NCI-H526 (cell line): Measurements from ENCODE around the gene ATP6V0C.

Experiments used
- DNase-seq, 2 experiments: peaks; one replicate each; lab custom pipeline; 2025; lab: John Stamatoyannopoulos, UW

ATP6V0C gene

DNA sequence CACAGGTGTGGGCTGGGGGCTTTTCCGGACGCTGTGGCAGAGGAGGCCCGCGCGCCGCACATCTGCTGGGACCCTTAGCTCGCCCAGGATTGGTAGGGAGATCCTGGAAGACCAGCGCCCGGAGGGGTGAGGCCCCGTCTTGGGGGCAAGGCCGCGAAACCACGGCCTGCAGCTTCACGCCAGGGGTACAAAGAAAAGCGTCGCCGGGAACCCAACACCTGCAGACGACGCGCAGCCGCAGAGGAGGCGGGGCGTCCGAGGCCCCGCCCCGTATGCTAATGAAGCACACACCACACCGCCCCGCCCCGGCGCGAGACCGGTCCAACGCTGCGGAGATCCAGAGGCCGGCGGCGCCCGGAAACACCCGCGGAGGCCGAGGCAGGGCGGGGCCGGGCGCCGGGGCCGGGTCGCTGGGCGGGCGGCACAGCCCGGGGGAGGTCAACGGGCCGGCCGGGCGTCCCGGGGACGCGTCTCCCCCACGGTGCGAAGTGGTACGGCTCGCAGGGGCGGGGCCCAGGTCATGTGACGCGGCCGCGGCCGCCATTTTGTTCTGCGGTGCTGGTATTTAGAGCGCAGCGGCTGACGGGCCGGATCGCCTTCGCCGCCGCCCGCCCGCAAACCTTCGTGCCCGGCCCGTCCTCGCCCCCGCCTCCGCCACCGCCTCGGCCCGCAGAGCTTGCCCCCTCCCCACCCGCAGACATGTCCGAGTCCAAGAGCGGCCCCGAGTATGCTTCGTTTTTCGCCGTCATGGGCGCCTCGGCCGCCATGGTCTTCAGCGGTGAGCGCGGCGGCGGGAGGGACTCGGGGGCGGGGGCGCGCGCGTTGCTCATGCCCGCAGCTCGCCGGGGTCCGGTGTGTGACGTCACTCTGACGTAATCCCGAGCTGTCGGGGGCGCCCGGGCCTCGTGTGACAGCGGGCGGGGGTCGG is at the start of gene ATP6V0C:
Gene ATP6V0C, plus strand, starts transcription at position 548 of the 928 bp plus-strand sequence. Its CDS starts 152 bp downstream, at position 700.
- DNase-seq = peak; percentile 58 to 96

- no peak for DNase-seq
Observed at GRCh38 chr16:2464333-2464732, 49.4 kb upstream of the ATP6V0C start.

DNA sequence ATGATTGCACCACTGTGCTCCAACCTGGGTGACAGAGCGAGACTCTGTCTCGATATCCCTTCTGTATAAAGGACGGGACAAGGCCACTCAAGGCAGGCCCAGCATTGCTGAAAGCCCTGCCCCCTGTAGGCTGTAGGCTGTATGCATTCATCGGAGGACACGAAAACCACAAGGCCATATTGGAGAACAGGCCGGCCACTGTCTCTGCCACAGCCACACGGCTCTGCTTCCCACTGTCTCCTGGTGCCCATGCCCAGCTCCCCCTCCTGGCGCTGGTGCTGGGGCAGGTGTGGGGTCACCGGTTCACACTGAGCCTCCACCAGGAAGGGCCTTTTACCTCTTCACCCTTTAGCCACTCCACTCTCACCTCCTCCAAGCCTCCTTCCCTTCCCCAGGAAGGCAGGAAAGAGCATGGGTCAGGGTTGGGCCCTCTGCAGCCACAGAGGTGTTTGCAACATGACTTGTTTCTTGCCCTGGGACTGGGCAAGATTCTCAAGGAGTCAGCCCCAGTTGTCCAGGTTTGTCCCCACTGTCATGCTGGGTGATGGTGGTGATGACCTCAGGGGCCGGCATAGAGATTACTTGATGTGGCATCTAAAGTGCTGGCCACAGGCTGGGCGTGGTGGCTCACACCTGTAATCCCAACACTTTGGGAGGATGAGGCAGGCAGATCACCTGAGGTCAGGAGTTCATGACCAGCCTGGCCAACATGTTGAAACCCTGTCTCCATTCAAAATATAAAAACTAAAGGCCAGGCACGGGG is 47.9 kb upstream of the ATP6V0C start:
- DNase-seq = peak in 1 of 2 experiments; percentile 40

- DNase-seq = no peak
Observed at GRCh38 chr16:2466667-2467527, 46.9 kb upstream of the ATP6V0C start.

DNA sequence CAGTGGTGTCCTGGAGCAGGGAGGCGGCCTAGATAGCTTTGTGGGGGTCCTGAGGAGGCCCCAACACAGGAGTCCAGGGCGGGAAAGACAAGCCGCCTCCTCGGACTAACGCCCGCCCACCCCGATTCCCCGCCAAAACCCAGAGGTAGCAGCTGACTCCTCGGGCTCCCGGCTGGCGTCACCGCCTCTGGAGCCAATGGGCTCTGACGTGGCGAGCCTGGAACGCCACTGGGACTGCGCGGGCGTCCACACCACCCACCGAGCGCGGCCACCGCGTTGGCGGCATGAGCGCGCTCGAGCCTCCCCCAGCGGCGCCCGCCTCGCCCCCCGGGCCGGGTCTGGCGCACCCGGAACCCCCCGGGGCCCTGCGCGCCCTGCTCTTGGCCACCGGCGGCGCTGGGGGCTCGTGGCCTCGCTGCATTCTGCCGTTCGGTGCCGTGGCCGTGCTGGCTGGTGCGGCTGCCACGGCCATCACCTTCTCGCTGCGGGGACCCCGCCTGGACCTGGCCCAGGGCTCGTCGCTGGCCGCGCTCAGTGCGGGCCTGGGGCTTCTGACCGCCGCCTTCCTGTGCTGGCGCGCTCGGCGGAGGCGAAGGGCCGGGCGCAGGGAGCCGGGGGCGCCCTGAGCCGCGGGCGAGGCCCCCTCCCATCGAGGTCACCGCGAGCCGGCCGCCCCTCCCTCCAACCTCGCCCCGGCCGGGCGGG is 46.1 kb upstream of the ATP6V0C start:
- DNase-seq = peak; percentile 52 to 83

DNA sequence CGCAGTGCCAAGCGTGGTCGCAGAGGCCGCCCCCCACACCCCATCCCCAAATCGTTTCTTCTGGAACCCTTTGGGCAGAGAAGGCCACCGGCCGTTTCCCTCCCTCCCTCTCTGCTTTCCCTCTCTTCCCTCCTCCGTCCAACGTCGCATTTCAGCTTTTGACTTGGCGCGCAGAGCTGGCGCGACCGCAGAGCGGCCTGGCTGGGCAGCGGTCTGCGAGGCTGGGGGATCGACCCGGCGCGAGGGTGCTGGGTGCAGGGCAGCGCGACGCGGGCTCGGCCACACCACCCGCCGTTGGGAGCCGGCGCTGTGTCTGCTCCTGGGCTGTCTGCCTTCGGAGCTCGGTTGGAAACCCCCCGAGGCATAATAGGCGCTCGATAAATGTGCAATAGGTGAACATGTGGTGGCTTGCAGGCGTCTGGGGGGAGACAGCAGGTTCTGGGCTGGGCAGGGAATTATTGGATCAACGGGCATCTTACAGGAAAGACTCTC is 45.5 kb upstream of the ATP6V0C start:
- peak; percentile 89 to 93 for DNase-seq

- peak; percentile 94 to 98 for DNase-seq
Observed at GRCh38 chr16:2468725-2469398, 44.9 kb upstream of the ATP6V0C start.

GRCh38 chr16:2469399-2470233 is 44.1 kb upstream of the ATP6V0C start:
- DNase-seq = peak in 1 of 2 experiments; percentile 45

GRCh38 chr16:2470234-2470601 is 43.5 kb upstream of the ATP6V0C start:
- no peak for DNase-seq

DNA sequence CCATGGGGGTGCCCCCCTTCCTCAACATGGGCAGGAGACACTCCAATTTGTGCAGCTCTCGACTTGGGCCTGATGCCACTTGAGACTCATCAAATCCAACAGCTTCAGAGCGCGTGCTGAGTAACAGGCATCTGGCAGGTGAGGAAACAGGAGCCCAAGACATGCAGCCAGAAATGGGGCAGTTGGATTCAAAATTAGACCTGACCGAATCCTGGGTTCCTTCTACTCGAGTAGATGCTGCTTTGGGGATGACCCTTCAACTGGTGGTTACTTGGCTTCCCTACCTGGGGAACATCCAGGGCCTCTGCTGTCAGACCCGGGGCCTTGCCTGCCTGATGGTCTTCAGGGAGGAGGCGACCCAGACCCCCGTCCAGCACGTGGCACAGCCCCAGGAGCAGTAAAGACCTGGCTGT is 43.1 kb upstream of the ATP6V0C start:
- no peak for DNase-seq

- peak; percentile 49 to 91 for DNase-seq
Observed at GRCh38 chr16:2471016-2471652, 42.6 kb upstream of the ATP6V0C start, which contains the start of gene NTN3. TSS of gene NTN3 (plus strand) at chr16:2471297. CDS start at chr16:2471702, 405 bp downstream.

- DNase-seq = no peak
Observed at GRCh38 chr16:2471653-2472487, 41.9 kb upstream of the ATP6V0C start.

DNA sequence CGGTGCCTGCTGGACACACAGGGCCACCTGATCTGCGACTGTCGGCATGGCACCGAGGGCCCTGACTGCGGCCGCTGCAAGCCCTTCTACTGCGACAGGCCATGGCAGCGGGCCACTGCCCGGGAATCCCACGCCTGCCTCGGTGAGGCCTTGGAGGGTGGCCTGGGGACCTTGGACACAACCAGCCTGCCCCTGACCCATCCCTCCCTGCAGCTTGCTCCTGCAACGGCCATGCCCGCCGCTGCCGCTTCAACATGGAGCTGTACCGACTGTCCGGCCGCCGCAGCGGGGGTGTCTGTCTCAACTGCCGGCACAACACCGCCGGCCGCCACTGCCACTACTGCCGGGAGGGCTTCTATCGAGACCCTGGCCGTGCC is 41.3 kb upstream of the ATP6V0C start:
- no peak for DNase-seq

GRCh38 chr16:2472885-2473445 is 40.8 kb upstream of the ATP6V0C start:
- DNase-seq = no peak

- peak in 1 of 2 experiments; percentile 78 for DNase-seq
Observed at GRCh38 chr16:2473446-2473926, 40.3 kb upstream of the ATP6V0C start.

GRCh38 chr16:2473999-2474876 is 39.5 kb upstream of the ATP6V0C start:
- peak in 1 of 2 experiments; percentile 63 for DNase-seq
